MM.1S (cell line): ENCODE results near the gene FGGY.

Experiments used
- DNase-seq: peaks from one replicate; pipeline ENCODE4 v3.0.0-alpha.2; 2015
- H2AFZ ChIP-seq: fragments of 300-600 bp; sonication (generic); 2 replicates; pipeline ENCODE4 v1.6.0; 2016; ENCODE audit warnings: antibody characterized with exemption, low read length
- H3F3A ChIP-seq: fragments of 300-600 bp; sonication (generic); 2 replicates; pipeline ENCODE4 v1.6.1; 2016; ENCODE audit warnings: mild to moderate bottlenecking, antibody characterized with exemption, low read length, moderate library complexity, mixed read lengths; ENCODE audit not compliant: insufficient read depth
- H3K27ac ChIP-seq: fragments of 300-600 bp; sonication (generic); 2 replicates; pipeline ENCODE4 v1.5.1; 2016; ENCODE audit warnings: mild to moderate bottlenecking, low read length
- H3K27me3 ChIP-seq: fragments of 300-600 bp; sonication (generic); replicated peaks from 2 replicates; pipeline ENCODE4 v1.6.0; 2016; ENCODE audit warnings: low read length; ENCODE audit not compliant: insufficient read depth
- H3K36me3 ChIP-seq: fragments of 300-600 bp; sonication (generic); replicated peaks from 2 replicates; pipeline ENCODE4 v1.6.1; 2016; ENCODE audit warnings: mild to moderate bottlenecking, low read length, mixed read lengths; ENCODE audit not compliant: insufficient read depth
- H3K4me1 ChIP-seq: fragments of 300-600 bp; sonication (generic); 2 replicates; pipeline ENCODE4 v1.6.1; 2016; ENCODE audit warnings: low read length, mixed read lengths
- H3K4me2 ChIP-seq: fragments of 300-600 bp; sonication (generic); 2 replicates; pipeline ENCODE4 v1.6.0; 2016; ENCODE audit warnings: low read depth, low read length
- H3K4me3 ChIP-seq: fragments of 300-600 bp; sonication (generic); 2 replicates; pipeline ENCODE4 v1.5.1; 2016; ENCODE audit warnings: low read length, mixed read lengths
- H3K79me2 ChIP-seq: fragments of 300-600 bp; sonication (generic); 2 replicates; pipeline ENCODE4 v1.6.1; 2016; ENCODE audit warnings: mixed run types, low read length, mixed read lengths
- H3K9ac ChIP-seq: fragments of 300-600 bp; sonication (generic); 2 replicates; pipeline ENCODE4 v1.6.1; 2016; ENCODE audit warnings: low read length, mixed read lengths
- H3K9me2 ChIP-seq: fragments of 300-600 bp; sonication (generic); replicated peaks from 2 replicates; pipeline ENCODE4 v1.6.1; 2016; ENCODE audit warnings: mild to moderate bottlenecking, low read length, mixed read lengths; ENCODE audit not compliant: insufficient read depth
- H3K9me3 ChIP-seq: fragments of 300-600 bp; sonication (generic); replicated peaks from 2 replicates; pipeline ENCODE4 v1.6.1; 2016; ENCODE audit warnings: mild to moderate bottlenecking, low read length, mixed read lengths; ENCODE audit not compliant: insufficient read depth
- H4K20me1 ChIP-seq: fragments of 300-600 bp; sonication (generic); 2 replicates; pipeline ENCODE4 v1.6.1; 2016; ENCODE audit warnings: mild to moderate bottlenecking, low read length, moderate library complexity, mixed read lengths; ENCODE audit not compliant: insufficient read depth
- EZH2 ChIP-seq: fragments of 300-600 bp; sonication (generic); optimal IDR thresholded peaks from 2 replicates; pipeline ENCODE3; 2017; ENCODE audit warnings: low read depth, mild to moderate bottlenecking, antibody characterized with exemption, low read length, mixed read lengths
- EZH2phosphoT487 ChIP-seq: fragments of 300-600 bp; sonication (generic); IDR thresholded peaks from 2 replicates; pipeline ENCODE4 v1.6.1; 2018; ENCODE audit warnings: antibody characterized with exemption, low read length
- TF ChIP-seq, protein P1 (sequence below): fragments of 300-600 bp; sonication (generic); IDR thresholded peaks from 2 replicates; pipeline ENCODE4 v1.5.1; 2016; ENCODE audit warnings: antibody characterized with exemption, low read length, mixed read lengths

The FGGY gene

DNA sequence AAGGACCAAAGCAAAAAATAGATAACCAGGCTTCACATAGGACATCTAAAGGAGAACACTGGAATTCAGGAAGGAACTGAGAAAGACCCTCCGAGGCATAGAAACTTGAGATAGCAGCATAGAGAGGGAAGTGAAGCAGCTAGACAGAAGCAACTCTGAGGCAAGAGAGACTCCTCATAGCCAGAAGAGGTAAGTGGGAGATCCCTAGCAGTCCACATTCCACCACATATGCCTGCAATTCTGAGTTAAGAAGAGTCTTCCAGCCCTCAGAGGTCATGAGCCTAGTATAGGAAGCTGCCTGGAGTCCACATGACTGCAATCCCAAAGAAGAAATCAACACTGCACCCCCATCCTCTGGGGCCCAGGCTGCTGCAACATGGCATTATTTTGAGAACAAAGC, 13.9 kb upstream of the FGGY start:
- Histone ChIP-seq H2AFZ (no peak overlapping the region), H3K9me3 (no peaks in the 10 kb centered on the region), H3K9ac (no peak overlapping the region), H3K27me3 (no peaks in the 10 kb centered on the region), H3K4me3 (no peak overlapping the region), H3K4me2 (no peak overlapping the region), H3K36me3 (no peaks in the 10 kb centered on the region), H3K9me2 (no peaks in the 10 kb centered on the region), H4K20me1 (no peaks in the 10 kb centered on the region), H3K27ac (no peak overlapping the region), H3K79me2 (no peaks in the 10 kb centered on the region), H3F3A (no peaks in the 10 kb centered on the region), H3K4me1 (peaks cover 14% of the 10 kb centered on the region; the same call in 1 of the 2 replicates)
- DNase-seq: no peak
- TF ChIP-seq EZH2phosphoT487: no peak
- TF ChIP-seq, protein P1, sequence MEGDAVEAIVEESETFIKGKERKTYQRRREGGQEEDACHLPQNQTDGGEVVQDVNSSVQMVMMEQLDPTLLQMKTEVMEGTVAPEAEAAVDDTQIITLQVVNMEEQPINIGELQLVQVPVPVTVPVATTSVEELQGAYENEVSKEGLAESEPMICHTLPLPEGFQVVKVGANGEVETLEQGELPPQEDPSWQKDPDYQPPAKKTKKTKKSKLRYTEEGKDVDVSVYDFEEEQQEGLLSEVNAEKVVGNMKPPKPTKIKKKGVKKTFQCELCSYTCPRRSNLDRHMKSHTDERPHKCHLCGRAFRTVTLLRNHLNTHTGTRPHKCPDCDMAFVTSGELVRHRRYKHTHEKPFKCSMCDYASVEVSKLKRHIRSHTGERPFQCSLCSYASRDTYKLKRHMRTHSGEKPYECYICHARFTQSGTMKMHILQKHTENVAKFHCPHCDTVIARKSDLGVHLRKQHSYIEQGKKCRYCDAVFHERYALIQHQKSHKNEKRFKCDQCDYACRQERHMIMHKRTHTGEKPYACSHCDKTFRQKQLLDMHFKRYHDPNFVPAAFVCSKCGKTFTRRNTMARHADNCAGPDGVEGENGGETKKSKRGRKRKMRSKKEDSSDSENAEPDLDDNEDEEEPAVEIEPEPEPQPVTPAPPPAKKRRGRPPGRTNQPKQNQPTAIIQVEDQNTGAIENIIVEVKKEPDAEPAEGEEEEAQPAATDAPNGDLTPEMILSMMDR: no peak
- TF ChIP-seq EZH2: no peak

DNA sequence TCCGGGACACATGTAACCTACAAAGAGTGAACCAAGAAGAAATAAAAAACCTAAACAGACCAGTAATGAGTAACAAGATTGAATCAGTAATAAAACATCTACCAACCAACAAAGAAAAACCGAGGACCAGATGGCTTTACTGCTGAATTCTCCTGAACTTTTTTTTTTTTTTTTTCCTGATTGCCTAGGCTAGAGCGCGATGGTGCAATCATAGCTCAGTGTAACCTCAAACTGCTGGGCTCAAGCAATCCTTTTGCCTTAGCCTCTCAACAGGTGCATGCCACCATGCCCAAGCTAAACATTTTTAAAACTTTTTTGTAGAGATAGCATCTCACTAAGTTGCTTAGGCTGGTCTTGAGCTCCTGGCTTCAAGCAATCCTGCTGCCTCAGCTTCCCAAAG, 11.2 kb upstream of the FGGY start:
- H3K4me2 ChIP-seq: no peak overlapping the region
- no peak overlapping the region for H2AFZ ChIP-seq
- no peaks in the 10 kb centered on the region for H3K36me3 ChIP-seq
- H3K9me3 ChIP-seq: no peaks in the 10 kb centered on the region
- H4K20me1 ChIP-seq: no peaks in the 10 kb centered on the region
- H3K79me2 ChIP-seq: no peaks in the 10 kb centered on the region
- no peak for DNase-seq
- TF ChIP-seq EZH2phosphoT487 (no peak), EZH2 (no peak)
- TF ChIP-seq, protein P1: no peak
- H3K9me2 ChIP-seq: no peaks in the 10 kb centered on the region
- no peaks in the 10 kb centered on the region for H3F3A ChIP-seq
- no peak overlapping the region for H3K4me3 ChIP-seq
- H3K9ac ChIP-seq: no peak overlapping the region
- peaks cover 4% of the 10 kb centered on the region; the same call in 1 of the 2 replicates for H3K4me1 ChIP-seq
- H3K27ac ChIP-seq: no peak overlapping the region
- no peaks in the 10 kb centered on the region for H3K27me3 ChIP-seq

DNA sequence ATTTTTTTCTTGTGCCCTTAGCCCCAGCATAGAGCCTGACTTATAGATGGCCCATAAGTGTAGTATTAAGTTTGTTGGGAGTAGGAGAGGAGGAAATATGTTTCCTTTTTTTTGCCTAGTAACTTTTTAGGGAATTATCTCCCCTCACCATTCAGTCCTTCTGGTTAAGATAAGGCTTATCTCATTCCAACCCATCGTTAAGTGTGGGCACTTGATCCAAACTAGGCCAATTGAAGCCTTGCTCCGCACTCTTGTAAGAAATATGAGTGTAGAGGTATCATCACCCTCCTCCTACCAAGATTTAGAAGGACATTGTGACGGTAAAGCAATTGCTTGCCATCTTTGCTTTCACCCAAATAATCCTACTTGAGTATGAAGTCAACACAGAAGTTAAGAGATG, 8.8 kb upstream of the FGGY start:
- Histone ChIP-seq H3F3A (0 out of 2 replicates have a peak, but pooled peaks cover 6% of the 10 kb centered on the region), H3K27ac (no peak overlapping the region), H3K27me3 (no peaks in the 10 kb centered on the region), H3K9me2 (no peaks in the 10 kb centered on the region), H3K36me3 (no peaks in the 10 kb centered on the region), H3K4me2 (no peak overlapping the region), H3K9me3 (no peaks in the 10 kb centered on the region), H3K4me1 (peaks cover 15% of the 10 kb centered on the region), H3K4me3 (no peak overlapping the region), H4K20me1 (no peaks in the 10 kb centered on the region), H3K79me2 (no peaks in the 10 kb centered on the region), H3K9ac (no peak overlapping the region), H2AFZ (no peak overlapping the region)
- DNase-seq: no peak
- TF ChIP-seq, protein P1: no peak
- TF ChIP-seq EZH2phosphoT487: no peak
